Body of pancreas (tissue), 4 donors: ENCODE results near the gene KIF1C. TPM values are rescaled to one million over a fixed set of nuclear protein-coding genes. Genes with fewer than 3 reads are reported as not detected.

Experiments
- ATAC-seq: fragments of 150-250 bp; one replicate; pipeline ENCODE4 v1.9.1; 2016
- DNase-seq, 4 donors: peaks; one replicate each; pipeline ENCODE4 v3.0.0-alpha.2; 2019
- H3K27ac ChIP-seq, 4 donors: fragments of 200-600 bp; sonication (generic); 1 replicate in 3 of 4; 2 replicates in 1 of 4; pipeline versions ENCODE4 v1.5.1 to v1.6.1; 2016 to 2019; ENCODE audit warnings: mild to moderate bottlenecking in 1 of 4, mixed read lengths in 1 of 4, moderate library complexity in 1 of 4
- H3K27me3 ChIP-seq, 2 donors: fragments of 200-600 bp; sonication (generic); one replicate each; pipeline ENCODE4 v1.6.0; 2016; ENCODE audit warnings: mild to moderate bottlenecking in 1 of 2
- H3K36me3 ChIP-seq, 2 donors: fragments of 200-600 bp; sonication (generic); replicated peaks in 1 of 2; 2 replicates each; pipeline ENCODE4 v1.5.1; 2016; ENCODE audit warnings: low read depth in 2 of 2; ENCODE audit not compliant: insufficient read depth in 1 of 2
- H3K4me1 ChIP-seq: fragments of 200-600 bp; sonication (generic); one replicate; pipeline ENCODE4 v1.6.0; 2016
- H3K4me3 ChIP-seq, 2 donors: fragments of 200-600 bp; sonication (generic); 1 replicate in 1 of 2; 2 replicates in 1 of 2; pipeline ENCODE4 v1.5.1; 2016 to 2019
- H3K9me3 ChIP-seq, 3 donors: fragments of 200-600 bp; sonication (generic); 1 replicate in 2 of 3; 2 replicates in 1 of 3; pipeline ENCODE4 v1.5.1; 2016
- POLR2A ChIP-seq, 3 donors: fragments of 450-650 bp; IDR thresholded peaks; one replicate each; pipeline ENCODE4 v1.6.1; 2016; ENCODE audit warnings: antibody characterized with exemption in 3 of 3, mild to moderate bottlenecking in 2 of 3
- WGBS, 2 donors: methylation state at CpG; one replicate each; pipeline ENCODE4 v1.1.5; 2017; 5-methylcytosine and 5-hydroxymethylcytosine counted together
- intact Hi-C: fragments of 100-400 bp; cut with DNase I; formaldehyde crosslinking; loops from one replicate; pipeline ENCODE4 v1.15.1; 2023
- total RNA-seq, 2 donors: library from RNA; depleted of rRNA; stranded (reverse); fragments of >200 nt; gene quantifications; one replicate each; pipeline ENCODE4 v1.1.0, GENCODE V29; 2016
- TF ChIP-seq, protein P1 (sequence below), 7 experiments: fragments of 450-650 bp in 4 of 7; fragments of 200-600 bp in 3 of 7; sonication (generic) in 3 of 7; IDR thresholded peaks; one replicate each; pipeline ENCODE4 v1.5.1; 2016 to 2019; ENCODE audit warnings: antibody characterized with exemption in 7 of 7

The KIF1C gene
- total RNA-seq, 2 donors from 2014 or later = 43.1 to 54.4 TPM

DNA sequence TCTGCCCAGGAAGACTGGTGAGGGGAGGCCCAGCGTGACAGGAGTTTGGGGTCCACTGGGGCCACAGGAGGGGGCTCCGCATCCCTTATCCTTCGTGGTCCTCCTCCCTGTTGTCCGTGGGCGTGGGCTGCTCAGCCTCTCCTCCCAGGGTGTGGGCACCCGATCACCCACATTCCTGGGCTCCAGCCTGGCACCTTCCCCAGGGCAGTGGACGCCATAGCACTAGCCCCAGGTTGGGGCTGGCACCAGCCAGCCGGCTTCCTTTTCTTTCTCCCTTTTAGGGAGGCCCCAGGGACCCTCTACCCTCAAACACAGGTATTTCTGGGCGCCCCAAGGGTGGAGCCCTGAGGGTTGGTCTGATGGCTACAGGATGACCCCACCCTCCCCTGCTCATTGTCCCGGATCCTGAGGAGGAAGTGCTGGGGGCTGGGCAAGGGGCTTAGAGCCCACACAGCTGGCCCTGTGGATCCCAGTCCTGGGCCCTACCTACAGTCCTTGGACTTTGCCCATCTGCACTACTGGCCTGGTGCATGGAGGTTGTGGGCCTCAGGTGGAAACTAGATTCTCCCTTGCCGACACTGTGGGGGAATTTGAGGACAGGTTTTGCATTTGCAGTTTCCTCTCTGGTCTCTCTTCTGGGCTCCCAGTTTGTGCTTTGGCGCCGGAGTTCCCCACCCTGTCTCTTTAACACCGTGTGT lies 1.1 kb downstream of the KIF1C start:
- Histone ChIP-seq H3K4me3 (peak overlapping the region; percentile 60 to 89), H3K4me1 (peaks cover 27% of the 10 kb centered on the region), H3K27ac (peak overlapping the region; percentile 72 to 93 (median 86)), H3K27me3 (no peaks in the 10 kb centered on the region), H3K9me3 (no peaks in the 10 kb centered on the region), H3K36me3 (peaks cover 3 to 16% of the 10 kb centered on the region in 2 donors)
- WGBS, 2 donors = 0 to 4% methylated on average over 8 to 14 of the region's 14 CpGs
- intact Hi-C loops = no loop called here
- ATAC-seq (no peak), DNase-seq (peak; percentile 29 to 54 (median 48))
- no peak for TF ChIP-seq POLR2A (IDR thresholded peaks at IDR 0.05)
- TF ChIP-seq, protein P1, sequence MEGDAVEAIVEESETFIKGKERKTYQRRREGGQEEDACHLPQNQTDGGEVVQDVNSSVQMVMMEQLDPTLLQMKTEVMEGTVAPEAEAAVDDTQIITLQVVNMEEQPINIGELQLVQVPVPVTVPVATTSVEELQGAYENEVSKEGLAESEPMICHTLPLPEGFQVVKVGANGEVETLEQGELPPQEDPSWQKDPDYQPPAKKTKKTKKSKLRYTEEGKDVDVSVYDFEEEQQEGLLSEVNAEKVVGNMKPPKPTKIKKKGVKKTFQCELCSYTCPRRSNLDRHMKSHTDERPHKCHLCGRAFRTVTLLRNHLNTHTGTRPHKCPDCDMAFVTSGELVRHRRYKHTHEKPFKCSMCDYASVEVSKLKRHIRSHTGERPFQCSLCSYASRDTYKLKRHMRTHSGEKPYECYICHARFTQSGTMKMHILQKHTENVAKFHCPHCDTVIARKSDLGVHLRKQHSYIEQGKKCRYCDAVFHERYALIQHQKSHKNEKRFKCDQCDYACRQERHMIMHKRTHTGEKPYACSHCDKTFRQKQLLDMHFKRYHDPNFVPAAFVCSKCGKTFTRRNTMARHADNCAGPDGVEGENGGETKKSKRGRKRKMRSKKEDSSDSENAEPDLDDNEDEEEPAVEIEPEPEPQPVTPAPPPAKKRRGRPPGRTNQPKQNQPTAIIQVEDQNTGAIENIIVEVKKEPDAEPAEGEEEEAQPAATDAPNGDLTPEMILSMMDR (IDR thresholded peaks at IDR 0.05) = no peak

- Histone ChIP-seq H3K27me3 (no peaks in the 10 kb centered on the region), H3K9me3 (no peaks in the 10 kb centered on the region), H3K4me3 (no peak overlapping the region), H3K27ac (peak overlapping the region in 3 of 4 donors; percentile 82 to 93 (median 90)), H3K4me1 (peaks cover 27% of the 10 kb centered on the region), H3K36me3 (peaks cover 9 to 22% of the 10 kb centered on the region in 2 donors)
- WGBS, 2 donors = 46 to 53% methylated on average over 11 to 12 of the region's 12 CpGs
- no peak for ATAC-seq
- TF ChIP-seq, protein P1 (IDR thresholded peaks at IDR 0.05) = no peak
- no peak for TF ChIP-seq POLR2A (IDR thresholded peaks at IDR 0.05)
- intact Hi-C loops = no loop called here
- DNase-seq = no peak
These were observed 1.8 kb downstream of the KIF1C start for GRCh38 chr17:4999430-5000093.

DNA sequence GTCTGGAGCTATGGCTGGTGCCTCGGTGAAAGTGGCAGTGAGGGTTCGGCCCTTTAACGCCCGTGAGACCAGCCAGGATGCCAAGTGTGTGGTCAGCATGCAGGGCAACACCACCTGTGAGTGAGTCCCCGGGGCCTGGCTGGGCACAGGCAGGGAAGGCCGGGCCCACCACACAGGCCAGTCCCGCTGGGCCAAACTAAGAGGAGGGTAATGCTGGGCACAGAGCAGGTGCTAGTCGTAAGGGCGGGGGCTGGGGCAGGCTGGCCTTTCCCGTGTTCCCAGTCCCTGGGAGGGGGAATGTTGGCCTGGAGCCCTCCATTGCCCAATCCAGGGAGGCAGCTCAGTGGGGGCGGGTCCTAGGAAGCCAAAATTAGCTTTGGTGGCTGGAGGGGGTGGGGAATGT lies 2.5 kb downstream of the KIF1C start:
- Histone ChIP-seq H3K9me3 (no peaks in the 10 kb centered on the region), H3K4me1 (peaks cover 27% of the 10 kb centered on the region), H3K4me3 (no peak overlapping the region), H3K36me3 (peaks cover 13 to 26% of the 10 kb centered on the region in 2 donors), H3K27ac (peak overlapping the region in 1 of 4 donors; percentile 1), H3K27me3 (no peaks in the 10 kb centered on the region)
- peak; percentile 40 to 64 (median 60) for DNase-seq
- intact Hi-C loops = no loop called here
- 48 to 56% methylated on average over 10 to 11 of the region's 11 CpGs for WGBS, 2 donors
- ATAC-seq = no peak
- peak in 1 of 3 donors; percentile 31 for TF ChIP-seq POLR2A (IDR thresholded peaks at IDR 0.05)
- TF ChIP-seq, protein P1 (IDR thresholded peaks at IDR 0.05) = no peak

DNA sequence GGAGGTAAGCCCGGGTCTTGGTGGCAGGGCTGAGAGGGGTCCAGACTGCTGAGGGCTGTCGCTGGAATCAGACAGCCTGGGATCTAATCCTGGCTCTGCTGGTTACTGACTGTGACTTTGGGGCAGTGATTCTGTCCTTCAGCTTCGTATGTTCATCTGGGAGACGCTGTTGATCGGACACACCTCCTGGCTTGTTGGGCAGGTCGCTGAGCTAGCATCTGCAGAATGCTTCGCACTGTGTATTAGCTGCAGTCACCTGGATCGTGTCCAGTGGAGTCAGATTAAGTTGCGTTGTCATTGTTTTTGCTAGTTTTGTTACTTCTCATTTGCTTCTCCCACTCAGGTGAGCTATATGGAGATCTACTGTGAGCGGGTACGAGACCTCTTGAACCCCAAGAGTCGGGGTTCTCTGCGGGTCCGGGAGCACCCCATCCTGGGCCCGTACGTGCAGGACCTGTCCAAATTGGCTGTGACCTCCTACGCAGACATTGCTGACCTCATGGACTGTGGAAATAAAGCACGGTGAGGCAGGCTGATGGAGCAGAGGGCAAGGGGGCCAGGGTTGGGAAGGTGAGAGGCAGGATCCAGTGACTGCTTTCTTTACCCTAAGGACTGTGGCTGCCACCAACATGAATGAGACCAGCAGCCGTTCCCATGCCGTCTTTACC lies 4.5 kb downstream of the KIF1C start:
- no peak for DNase-seq
- TF ChIP-seq, protein P1 (IDR thresholded peaks at IDR 0.05) = no peak
- no peak for TF ChIP-seq POLR2A (IDR thresholded peaks at IDR 0.05)
- Histone ChIP-seq H3K36me3 (peaks cover 13 to 36% of the 10 kb centered on the region in 2 donors), H3K27ac (no peak overlapping the region), H3K4me3 (no peak overlapping the region), H3K4me1 (peaks cover 21% of the 10 kb centered on the region), H3K27me3 (no peaks in the 10 kb centered on the region), H3K9me3 (no peaks in the 10 kb centered on the region)
- intact Hi-C loops = no loop called here
- no peak for ATAC-seq
- WGBS, 2 donors = 93% methylated on average over 20 of the region's 20 CpGs
